PFSK-1 (cell line): ENCODE results near the gene SOBP.

Experiments used
- POLR2AphosphoS5 ChIP-seq: IDR thresholded peaks from 2 replicates; pipeline ENCODE4 v1.6.1; 2012; ENCODE audit warnings: low read depth, mild to moderate bottlenecking, control low read depth, low read length, moderate library complexity
- REST ChIP-seq, 2 experiments: IDR thresholded peaks; 2 replicates each; pipeline versions ENCODE4 v1.6.1 to v1.8.0; 2011 to 2012; ENCODE audit warnings: low read depth in 2 of 2, low read length in 2 of 2, control low read depth in 1 of 2, inconsistent platforms in 1 of 2, mild to moderate bottlenecking in 1 of 2, moderate library complexity in 1 of 2; ENCODE audit not compliant: insufficient read depth in 1 of 2
- SIN3A ChIP-seq: IDR thresholded peaks from 2 replicates; pipeline ENCODE4 v1.6.1; 2012; ENCODE audit warnings: mild to moderate bottlenecking, low read length, moderate library complexity, borderline replicate concordance; ENCODE audit not compliant: insufficient read depth
- TAF1 ChIP-seq: IDR thresholded peaks from 2 replicates; pipeline ENCODE4 v1.6.1; 2012; ENCODE audit warnings: low read length, control low read depth, borderline replicate concordance; ENCODE audit not compliant: insufficient read depth

GRCh38 chr6:107707346-107708275, 217.7 kb downstream of the SOBP start:
- no peak for TF ChIP-seq POLR2AphosphoS5
- no peak for TF ChIP-seq REST (IDR thresholded peaks at IDR 0.05; ENCODE audit: insufficient read depth in 1 of 2, low read depth in 2 of 2, low read length in 2 of 2)
- no peak for TF ChIP-seq SIN3A
- no peak for TF ChIP-seq TAF1
